GM19395 (cell line): ENCODE results near the gene TMEM59L.

Experiments
- ATAC-seq: cut with Tn5 transposase; IDR thresholded peaks from one replicate; pipeline ENCODE4 v1.9.1; 2021; ENCODE audit warnings: mild to moderate bottlenecking, moderate library complexity; ENCODE audit not compliant: unreplicated experiment

The TMEM59L gene

GRCh38 chr19:18636183-18636968, 23.7 kb downstream of the TMEM59L start:
- ATAC-seq = peak; percentile 83

GRCh38 chr19:18636969-18637629, 24.4 kb downstream of the TMEM59L start, which contains the start of gene KLHL26:
Gene KLHL26, plus strand, starts transcription at chr19:18637028. Its CDS starts 27 bp downstream, at chr19:18637055.
- no peak for ATAC-seq

- ATAC-seq = no peak
These were observed 25.3 kb downstream of the TMEM59L start for GRCh38 chr19:18637673-18638630.

- ATAC-seq = no peak
These were observed 27.1 kb downstream of the TMEM59L start for GRCh38 chr19:18639706-18640243.

- ATAC-seq = no peak
These were observed 31.7 kb downstream of the TMEM59L start for GRCh38 chr19:18644196-18645034.

- ATAC-seq = no peak
These were observed 32.4 kb downstream of the TMEM59L start for GRCh38 chr19:18645035-18645511.

- no peak for ATAC-seq
These were observed 34.1 kb downstream of the TMEM59L start for GRCh38 chr19:18646535-18647370.

GRCh38 chr19:18647371-18647767, 34.7 kb downstream of the TMEM59L start:
- ATAC-seq = no peak

GRCh38 chr19:18647807-18648206, 35.1 kb downstream of the TMEM59L start:
- ATAC-seq = no peak

GRCh38 chr19:18648973-18649315, 36.3 kb downstream of the TMEM59L start:
- no peak for ATAC-seq

- ATAC-seq = no peak
These were observed 36.8 kb downstream of the TMEM59L start for GRCh38 chr19:18649371-18650020.

GRCh38 chr19:18650021-18650390, 37.3 kb downstream of the TMEM59L start:
- no peak for ATAC-seq

- no peak for ATAC-seq
These were observed 37.9 kb downstream of the TMEM59L start for GRCh38 chr19:18650468-18651041.

- no peak for ATAC-seq
These were observed 38.6 kb downstream of the TMEM59L start for GRCh38 chr19:18651300-18651699.

GRCh38 chr19:18651733-18652132, 39.1 kb downstream of the TMEM59L start:
- no peak for ATAC-seq

GRCh38 chr19:18653853-18654252, 41.2 kb downstream of the TMEM59L start:
- no peak for ATAC-seq

- ATAC-seq = no peak
These were observed 41.8 kb downstream of the TMEM59L start for GRCh38 chr19:18654469-18654868.

GRCh38 chr19:18655173-18655844, 42.6 kb downstream of the TMEM59L start:
- ATAC-seq = no peak
